Activated CD4-positive, CD25-positive, alpha-beta regulatory T cell treated with anti-CD3 and anti-CD28 coated beads, Interleukin-2, amount 50 U/mL, for 24 hours (primary cell): ENCODE measurements around the gene INSYN2B.

Experiments
- ATAC-seq, 2 donors: fragments of 150-1000 bp; cut with Tn5 transposase; one replicate each; pipeline ENCODE4 v1.10.0; 2021; ENCODE audit warnings: mild to moderate bottlenecking in 1 of 2, moderate library complexity in 1 of 2

Gene INSYN2B

DNA sequence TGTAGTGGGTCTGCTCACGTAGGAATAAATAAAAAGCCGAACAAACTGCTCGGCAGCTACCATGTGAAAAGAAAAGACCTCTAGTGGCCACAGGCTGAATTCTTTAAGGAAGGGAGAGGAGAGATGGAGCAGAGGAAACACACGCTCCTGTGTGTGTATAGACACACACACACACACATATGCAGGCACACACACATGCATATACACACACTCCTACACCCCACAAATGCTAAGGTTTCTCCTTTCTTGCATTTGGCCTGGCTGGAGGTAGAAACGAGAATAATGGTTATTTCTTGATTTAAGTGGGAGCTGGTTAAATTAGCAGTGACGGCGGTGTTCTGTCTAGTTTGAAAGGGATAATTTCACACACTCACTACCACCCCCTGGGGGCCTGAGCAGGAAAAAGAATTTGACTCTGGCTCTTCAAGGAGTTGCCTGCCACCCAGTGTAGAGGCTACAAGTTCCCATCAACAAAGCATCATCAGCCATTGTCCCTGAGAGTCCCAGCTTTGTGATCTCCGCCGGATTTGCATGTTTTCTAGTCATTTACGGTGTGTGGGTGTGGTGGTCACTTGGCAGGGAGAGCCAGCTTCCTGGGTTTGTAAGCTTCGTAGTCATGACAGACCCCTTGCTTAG lies at the start of gene INSYN2B:
TSS of gene INSYN2B (minus strand) at position 78 of the 636 bp plus-strand sequence. CDS start 96,597 bp downstream, outside the sequence.
- ATAC-seq = no peak

DNA sequence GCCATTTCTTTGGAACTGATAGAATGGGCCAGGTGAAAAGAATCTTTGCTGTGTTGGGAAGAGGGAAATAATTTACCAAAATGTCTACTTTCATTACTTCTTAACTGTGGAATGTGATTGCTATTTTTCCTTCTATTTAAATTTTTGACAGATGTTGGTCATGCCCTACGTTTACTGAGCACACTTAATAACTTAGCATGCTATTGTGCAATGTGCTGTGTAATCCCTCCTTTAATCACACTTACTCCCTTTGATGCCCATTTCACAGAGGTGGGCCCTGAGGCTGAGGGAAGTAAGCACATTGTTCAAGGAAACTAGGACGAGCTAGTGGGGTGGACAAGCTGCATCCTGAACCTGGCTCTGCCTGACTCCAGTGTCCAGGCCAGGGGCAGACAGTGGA lies 47.8 kb upstream of the INSYN2B start:
- no peak for ATAC-seq

DNA sequence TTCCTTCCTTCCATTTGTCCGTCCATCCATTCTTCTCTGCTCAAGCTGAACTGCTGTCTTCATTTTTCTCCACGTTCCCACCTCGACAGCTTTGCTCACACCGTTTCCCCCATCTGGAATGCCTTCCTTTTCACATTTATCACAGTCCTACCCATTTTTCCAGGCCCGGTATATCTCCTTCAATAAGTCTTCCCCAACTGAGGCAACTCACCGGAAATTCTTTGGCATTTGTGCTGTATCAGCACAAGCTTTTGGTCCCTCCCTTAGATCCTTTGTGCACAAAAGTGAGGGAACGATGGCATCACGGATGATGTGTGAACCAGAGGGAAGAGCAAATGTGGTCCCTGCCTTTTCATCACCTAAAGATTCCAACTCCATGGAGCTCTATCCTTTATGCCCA lies 45.6 kb upstream of the INSYN2B start:
- ATAC-seq = no peak

DNA sequence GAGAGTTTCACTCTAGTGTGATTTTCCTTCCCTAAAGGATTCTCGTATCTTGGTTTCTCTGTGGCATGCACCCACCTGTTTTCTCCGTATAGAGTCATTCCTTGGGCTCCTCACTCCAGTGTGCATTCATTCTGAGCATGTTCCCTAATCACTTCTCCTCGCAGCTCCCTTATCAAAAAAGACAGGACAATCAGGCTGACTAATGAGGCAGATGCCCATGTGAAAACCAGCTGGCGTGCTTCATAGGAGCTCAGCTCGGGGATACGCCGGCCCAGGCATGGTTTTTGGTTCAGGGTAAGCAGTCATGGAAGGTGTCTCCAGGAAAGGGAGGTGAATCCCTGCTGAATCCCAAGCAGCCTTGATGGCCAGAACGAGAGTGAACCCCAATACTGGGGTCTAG lies 41.2 kb upstream of the INSYN2B start:
- ATAC-seq = no peak

DNA sequence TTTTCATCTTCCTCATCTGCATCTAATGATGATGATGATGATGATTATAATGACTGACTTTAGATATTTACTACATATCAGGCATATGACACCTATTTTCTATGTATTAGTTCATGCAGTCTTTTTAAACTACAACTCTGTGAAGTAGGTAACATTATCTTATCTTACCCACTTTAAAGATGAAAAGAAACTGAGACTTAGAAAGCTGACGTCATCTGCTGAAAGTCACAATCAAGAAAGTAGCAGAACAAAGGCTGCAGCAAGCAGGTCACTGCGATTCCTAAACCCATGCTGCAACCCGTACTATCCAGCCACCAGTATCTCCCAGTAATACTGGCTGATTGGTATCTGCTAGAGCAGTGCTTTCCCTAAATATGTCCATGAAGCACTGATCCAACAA lies 40.1 kb upstream of the INSYN2B start:
- no peak for ATAC-seq

DNA sequence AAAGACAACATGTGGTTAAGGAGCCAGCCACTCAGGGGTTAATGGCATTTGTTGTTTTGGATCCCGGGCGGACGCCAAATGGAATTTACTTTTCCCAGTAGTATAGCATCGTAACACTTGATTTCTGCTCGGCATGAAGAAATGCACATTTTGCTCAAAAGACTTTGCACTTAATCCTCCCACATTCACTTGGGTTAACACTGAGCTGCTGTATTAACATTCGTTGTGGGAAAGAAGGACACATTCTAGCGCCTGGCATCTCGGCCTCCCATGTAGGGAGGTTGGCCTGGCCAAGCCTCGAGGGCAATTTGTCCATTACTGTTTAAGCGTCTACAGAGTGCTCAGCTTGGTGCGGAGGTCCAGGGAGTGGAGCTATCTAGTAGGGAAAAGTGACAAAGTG lies 32.3 kb upstream of the INSYN2B start:
- no peak for ATAC-seq

DNA sequence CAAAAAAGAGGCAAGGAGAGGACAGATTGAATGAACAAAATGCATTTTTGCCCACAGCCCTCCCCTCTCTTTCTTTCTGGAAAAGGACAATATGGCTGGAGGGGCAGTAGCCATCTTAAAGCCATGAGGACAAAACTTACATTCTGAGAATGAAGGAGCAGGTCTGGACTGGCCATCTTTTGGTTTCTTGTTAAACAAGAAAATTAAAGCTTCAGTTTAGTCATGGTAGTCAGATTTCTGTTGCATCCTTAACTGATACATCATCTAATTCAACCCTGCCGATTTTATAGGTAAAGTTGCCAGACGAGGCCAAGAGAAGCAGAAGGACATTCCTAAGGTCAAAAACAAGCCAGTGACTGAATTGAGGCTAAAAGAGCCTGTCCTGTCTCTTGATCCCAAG lies 31.5 kb upstream of the INSYN2B start:
- no peak for ATAC-seq

DNA sequence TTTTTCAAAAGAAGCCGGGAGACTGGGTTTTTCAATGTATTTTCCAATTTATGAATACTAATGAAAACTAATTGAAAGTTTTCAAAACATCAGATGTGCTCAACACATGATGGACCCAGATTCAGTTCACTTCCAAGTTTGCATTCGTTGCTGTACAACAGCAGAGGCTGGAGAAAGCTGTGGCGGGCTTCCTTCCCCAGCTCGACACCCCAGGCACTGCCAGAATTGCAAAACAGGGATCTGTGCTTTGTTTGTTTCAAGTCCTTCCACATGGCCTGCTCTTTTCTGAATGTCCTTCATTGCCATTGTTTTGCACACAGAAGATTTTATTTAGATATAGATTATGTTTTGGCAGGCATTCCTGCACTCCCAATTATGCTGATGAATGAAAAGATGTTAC lies 30.3 kb upstream of the INSYN2B start:
- no peak for ATAC-seq

DNA sequence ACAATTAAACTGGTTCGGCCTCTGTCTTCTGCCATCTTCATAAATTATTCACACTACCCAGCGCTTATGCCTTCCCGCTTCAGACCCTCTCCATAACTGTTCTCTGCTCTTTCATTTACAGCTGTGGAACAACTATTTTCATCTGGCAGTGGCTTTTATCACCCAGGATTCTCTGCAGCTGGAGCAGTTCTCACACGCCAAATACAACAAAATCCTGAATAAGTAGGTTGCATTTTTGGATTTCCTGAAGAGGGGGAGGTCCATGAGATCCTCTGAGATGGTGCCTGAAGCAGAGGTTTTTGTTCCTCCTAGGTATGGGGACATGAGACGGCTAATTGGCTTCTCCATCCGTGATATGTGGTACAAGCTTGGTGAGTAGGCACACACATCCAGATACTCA lies 28.1 kb upstream of the INSYN2B start:
- no peak for ATAC-seq

DNA sequence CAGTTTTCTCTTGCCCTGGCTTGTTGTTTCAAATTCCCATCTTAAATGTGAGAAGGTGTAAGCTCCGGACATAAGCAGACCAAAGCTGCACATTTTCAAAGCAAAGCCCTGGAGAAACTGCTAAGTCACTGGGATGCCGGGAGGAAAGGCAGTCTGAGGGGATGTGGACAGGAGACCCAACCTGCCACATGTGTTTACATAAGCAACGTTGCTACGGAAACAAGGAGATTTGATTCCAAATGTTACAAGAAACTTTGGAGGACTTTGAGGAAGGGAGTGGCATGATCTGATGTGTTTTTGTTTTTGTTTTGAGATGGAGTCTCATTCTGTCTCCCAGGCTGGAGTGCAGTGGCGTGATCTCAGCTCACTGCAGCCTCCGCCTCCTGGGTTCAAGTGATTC lies 25.7 kb upstream of the INSYN2B start:
- ATAC-seq = no peak

DNA sequence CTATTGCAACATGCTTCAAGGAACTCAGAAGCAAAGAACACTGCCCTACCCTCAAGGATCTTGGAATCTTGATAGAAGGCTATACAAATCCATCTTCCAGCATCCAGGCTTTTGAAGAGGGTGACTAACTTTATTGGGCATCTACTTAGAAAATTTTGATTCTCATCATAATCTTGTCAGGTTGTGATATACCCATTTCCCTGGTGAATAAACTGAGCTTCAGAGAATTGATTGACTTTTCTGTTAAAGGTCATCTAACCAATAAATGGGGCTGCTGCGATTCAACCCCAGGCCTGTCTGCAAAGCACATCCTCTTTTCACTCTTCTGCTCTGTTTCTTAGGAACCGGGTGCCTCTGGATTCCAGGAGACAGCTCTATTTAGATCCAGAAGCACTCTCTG lies 19.9 kb upstream of the INSYN2B start:
- ATAC-seq = no peak

DNA sequence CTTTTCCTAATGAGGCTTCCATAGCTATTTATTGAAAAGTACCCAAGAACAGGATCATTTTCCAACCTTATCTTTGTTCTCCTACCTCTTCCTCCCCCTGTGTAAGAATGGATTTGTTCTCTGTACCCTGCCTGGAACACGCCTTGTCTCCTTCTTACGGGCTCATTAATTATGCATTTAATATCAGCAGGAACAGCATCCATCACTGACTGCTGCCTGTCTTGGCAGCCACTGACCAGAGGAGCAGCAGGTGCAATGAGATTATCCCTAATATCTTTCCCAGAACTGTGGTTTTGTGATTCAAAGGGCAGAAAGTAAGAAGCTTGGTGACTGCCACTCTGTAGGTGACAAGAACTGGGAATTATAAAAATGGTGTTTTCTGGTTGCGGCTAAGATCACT lies 19.3 kb upstream of the INSYN2B start:
- no peak for ATAC-seq

DNA sequence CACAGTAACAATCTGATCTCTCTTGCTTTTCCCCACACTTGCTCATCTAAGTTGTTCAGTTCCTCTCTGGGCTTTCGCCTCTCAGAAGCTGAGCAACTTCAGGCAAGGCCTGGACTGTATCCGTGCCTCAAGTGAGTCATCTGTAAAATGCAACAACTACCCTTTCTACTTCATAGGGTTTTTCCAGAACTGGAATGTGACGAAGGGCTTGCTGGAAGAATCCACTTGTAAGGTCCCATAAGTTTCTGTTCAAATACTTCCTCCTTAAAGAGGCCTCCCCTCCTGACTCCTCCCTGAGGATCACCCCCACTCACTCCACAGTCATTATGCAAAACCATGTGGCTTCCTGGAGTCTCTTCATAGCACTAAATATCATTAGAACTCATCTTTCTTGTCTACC lies 17.5 kb upstream of the INSYN2B start:
- no peak for ATAC-seq

DNA sequence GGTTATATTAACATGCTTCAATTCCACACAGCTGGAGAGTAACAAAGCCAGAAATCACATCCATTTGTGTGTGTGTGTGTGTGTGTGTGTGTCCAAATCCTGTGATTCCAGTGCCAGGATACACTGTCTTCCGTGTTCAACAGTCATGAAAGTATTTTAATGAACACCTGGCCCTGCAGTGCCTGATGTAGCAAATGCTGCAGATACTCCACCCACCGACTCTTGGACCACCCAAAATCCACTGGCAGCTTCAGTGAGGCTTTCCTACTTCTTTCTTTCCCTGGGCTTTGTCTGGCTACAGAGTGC lies 13.1 kb upstream of the INSYN2B start:
- ATAC-seq = no peak

DNA sequence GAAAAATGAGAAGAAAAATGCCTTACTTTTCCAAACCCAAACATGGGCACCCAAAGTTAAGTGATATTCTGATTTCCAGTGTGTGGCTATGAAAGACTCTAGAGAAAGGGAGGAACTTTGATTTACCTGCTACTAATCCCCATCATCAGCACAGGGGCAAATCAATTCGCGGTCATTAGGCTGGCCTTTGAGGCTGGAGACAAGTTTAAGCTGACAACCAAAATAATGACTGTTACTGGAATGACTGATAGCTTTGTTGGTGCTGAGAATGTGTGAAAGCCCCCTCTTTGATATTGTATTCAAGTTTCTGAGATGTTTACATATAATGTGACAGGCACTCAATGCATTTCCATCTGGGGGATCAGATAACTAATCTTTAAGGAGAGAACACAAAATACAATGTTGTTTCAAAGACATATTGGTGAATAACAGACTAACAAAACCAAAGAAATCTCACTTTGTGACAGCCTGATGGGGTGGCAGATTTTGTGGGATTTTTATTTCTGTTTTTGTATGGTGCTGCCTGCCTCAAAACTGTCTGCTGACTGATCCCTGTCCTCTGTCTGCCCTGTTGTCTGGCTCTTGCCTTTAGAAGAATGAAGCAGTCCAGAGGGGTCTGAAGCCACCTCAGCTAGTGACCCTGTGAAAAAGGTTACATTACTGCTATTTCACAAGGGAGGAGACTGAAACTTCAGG lies 12.6 kb upstream of the INSYN2B start:
- no peak for ATAC-seq

DNA sequence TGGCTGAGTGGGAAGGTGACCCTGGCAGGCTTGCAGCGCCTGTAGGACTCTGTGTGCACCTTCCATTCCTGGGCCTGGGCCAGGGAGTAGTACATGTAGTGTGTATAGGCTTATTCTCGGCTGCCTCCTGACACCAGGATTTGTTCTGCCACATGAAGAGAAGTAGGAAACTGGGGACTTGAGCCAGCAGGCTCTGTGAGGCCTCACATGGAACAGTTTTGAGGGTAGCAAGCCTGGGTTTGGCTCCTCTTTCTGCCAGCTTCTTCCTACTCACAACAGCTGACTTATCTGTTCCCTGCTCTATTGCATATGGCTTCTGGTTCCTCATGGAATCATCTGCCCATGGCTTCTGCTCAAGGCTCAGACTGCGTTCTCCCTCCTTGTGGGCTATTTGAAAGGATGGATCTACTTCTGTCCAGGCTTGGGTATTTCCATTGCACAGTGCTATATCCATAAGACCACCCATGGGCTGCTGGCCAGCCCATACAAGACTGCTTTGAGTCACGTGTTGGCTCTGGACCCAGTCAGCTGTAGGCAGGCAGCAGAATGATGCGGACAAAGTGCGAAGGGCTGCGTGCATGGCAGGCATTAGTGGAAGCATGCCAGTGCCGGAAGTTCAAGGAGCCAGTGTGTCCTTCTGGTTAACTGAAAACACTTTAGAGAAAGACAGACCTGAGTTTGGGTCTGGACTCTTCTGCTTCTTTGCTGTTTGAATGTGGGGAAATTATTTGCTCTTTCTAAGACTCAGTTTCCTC lies 11.0 kb upstream of the INSYN2B start:
- ATAC-seq = no peak

DNA sequence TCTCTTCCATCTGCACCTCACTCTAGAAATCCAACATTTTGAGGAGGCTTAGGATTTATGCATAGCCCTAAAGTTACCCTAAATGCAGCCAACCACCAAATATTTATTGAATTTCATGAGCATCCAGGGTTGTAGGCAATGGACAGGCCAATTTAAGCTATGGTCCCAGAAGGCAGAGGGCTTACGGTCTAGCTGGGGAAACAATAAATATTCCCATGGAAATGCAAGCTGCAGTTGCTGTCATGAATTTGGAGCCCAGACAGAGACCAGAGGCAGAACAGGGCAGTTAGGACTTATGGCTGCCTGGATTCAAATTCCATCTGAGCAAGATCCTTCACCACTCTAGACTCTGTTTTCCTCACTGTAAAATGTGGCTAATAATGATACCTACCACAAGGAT lies 9.1 kb upstream of the INSYN2B start:
- ATAC-seq = no peak

DNA sequence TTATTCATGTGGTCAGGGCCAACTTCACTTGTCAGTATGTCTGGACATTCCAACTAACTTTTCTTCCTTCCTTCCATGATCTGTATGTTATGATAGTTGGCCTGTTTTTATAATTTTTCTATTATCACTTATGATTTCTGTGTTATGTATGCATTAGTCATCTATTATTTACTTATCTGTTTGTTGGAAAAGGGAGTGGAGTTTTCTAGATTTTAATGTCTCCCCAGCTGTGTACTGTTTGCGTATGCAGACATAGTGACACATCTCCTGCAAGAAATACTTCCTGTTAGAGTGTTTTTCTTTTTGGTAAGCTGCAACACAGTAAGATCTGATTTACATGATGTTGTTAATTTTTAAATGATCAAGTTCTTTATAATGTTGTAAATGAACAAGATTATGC lies 8.7 kb upstream of the INSYN2B start:
- ATAC-seq = no peak

DNA sequence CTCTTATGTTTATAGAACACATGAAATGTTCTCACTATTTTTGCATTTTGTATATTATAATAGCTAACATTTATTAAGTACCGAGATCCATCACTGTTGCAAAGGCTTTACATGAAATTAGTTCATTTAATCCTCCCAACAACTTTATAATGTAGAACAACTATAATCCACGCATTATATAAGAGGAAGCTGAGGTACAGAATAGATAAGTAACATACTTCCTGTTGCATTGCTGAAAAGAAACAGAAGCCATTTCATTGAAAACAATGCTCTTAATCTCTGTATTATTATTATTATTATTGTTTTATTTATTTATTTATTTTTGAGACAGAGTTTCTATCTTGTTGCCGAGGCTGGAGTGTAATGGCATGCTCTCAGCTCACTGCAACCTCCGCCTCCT lies 7.9 kb upstream of the INSYN2B start:
- ATAC-seq = no peak

DNA sequence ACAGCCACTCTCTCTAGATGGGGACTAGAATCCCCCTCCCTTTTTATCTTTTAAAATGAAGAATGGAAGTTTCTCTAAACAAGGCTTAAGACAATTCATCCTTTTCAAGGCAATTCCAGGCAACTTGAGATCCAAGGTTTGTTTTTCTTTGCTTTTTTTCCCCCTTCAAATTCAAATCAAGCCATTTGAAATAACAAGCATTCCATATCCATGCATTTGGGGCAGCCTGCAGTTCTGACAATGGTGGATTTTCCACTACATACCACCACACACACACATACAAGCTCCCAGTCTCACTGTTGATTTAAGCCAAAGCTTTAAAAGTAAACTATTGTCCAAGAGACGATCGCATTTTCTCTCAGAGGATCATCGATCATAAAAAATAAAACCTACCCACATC lies 424 bp downstream of the INSYN2B start:
- no peak for ATAC-seq

DNA sequence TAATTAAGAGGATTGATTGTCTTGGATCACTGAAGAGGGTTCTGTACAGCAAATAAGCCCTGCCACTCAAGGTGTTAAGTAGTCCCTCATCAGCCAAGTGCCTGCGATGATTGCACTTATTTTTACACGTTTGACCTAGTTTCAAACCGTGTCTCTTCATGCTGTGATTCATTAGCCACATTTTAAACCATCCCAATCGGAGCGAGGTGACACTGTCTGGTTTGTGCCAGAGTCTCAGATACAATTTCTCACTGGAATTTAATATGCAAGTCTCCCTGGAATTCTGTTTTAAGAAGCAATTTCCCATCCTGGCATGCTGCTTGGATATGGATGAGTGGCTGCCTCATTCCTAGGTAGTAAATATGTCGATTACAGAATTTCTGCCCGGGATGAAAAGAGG lies 1.6 kb downstream of the INSYN2B start:
- ATAC-seq = no peak

DNA sequence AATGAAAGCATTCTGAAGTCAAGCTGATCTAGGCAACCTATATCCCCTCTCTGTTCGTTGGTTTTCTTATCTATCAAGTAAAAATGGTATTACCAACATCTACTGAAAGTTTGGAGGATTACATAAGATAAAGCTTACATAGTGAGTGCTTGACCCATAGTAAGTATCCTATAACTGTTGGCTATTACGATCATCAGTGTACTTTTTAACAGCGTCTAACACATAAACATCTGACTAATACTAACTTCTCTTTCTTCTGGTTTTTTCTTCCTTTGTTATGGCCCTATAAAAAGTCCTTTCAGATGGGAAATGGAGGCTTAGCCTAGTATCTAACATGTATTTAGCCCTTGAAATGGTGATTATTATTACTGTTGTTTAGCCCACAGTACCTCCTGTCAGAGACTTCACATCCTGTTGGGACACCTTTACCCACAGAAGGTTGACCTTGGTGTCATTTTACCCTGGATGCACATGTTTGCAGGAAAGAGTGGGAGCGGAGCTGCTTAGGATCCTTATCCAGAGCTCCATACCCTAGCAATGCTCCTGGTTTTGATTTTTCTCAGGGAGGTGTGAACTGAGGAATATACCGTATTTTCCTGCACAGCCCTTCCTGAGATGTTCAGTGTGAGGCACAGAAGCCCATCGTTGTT lies 6.0 kb downstream of the INSYN2B start:
- no peak for ATAC-seq

DNA sequence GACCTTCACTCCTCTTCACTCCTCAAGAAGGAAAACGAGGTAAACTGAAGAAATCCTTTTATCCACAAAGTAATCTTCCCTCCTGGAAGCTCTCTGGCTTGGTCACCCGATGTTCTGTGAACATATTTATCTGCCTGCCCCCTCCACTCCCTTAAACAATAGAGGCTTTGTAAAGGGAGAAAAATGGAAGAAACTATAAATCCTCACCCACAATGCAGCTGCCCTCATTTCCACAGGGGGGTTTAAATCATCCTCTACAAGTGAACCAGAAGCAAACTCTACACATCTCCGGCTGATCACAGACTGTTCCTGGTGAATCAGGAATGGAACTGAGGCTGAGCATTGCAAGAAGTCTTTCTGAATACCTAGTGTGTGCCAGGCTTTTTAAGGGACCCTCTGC lies 7.2 kb downstream of the INSYN2B start:
- ATAC-seq = no peak

DNA sequence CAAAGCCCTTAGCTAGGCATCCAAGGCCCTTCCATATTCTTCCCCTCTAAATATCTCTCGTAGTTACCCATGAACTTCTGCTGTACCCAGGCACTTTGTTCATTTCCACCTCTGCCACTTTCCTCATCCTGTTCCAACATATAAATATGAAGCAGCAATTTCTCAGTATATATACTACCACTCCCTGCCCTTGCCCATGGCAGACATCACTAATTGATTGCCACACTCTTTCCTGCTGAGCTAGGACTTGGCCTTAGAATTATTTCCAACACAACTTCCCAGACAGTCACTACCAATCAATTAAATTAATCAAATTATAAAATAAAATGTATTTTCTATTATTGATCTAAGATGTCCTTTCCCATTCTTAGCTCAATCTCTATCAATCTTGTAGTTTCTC lies 8.5 kb downstream of the INSYN2B start:
- no peak for ATAC-seq
